Erythroblast (primary cell): ENCODE results near the gene SLC7A5.

Experiments
- GATA1 ChIP-seq: IDR thresholded peaks from 2 replicates; pipeline ENCODE4 v1.6.1; 2011; ENCODE audit warnings: low read depth, mild to moderate bottlenecking, control low read depth, low read length, moderate library complexity
- POLR2A ChIP-seq: IDR thresholded peaks from 2 replicates; pipeline ENCODE4 v1.6.1; 2011; ENCODE audit warnings: mild to moderate bottlenecking, low read length

DNA sequence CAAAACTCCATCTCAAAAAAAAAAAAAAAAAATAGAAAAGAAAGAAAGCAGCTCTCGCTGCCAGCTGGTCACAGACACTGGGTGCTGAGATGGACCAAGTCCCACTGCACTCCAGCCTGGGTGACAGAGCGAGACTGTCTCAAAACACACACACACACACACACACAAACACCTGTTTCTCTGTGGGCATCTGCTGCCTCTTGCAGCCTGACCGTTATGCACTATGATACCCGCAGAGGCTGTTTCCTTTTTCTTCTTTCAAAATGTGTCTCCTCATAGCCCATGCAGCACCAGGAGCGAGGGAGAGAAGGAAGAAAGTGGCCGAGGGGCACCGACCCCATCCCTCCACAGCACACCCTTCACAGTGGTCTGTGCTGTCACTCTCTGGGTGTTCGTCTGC lies 66.6 kb downstream of the SLC7A5 start:
- no peak for TF ChIP-seq POLR2A
- no peak for TF ChIP-seq GATA1
